Measurements from ENCODE around the gene MACROD2.

GRCh38 chr20:15593081-15593480 lies 1597.8 kb downstream of the MACROD2 start:
- TF ChIP-seq CTCF (IDR thresholded peaks at IDR 0.05) (no peak), EP300 (IDR thresholded peaks at IDR 0.05) (no peak), POLR2A (IDR thresholded peaks at IDR 0.05) (no peak)

Data from ovary (tissue), 3 donors.